HCT116 (cell line): ENCODE data around the gene KYAT1. TPM values are rescaled to one million over a fixed set of nuclear protein-coding genes. Genes with fewer than 3 reads are reported as not detected.

Experiments used
- ATAC-seq: fragments of 200-7000 bp; cut with Tn5 transposase; 2 replicates; pipeline ENCODE4 v1.9.1; 2020; ENCODE audit warnings: mild to moderate bottlenecking, moderate library complexity
- BruUV-seq: library from RNA; stranded (reverse); fragments of 400-500 nt; replicated peaks from 2 replicates; lab custom pipeline; 2021; lab: Mats Ljungman, UMichigan
- CTCF ChIA-PET: fragments of 300-600 bp; sonication (Branson Sonifier 250); formaldehyde crosslinking; loops from one replicate; lab custom pipeline; 2021; ENCODE audit warnings: antibody characterized with exemption; lab: Charles Lee
- POLR2A ChIA-PET: fragments of 300-600, 350-600 bp; sonication (Branson Sonifier 250); formaldehyde crosslinking; loops from one replicate; lab custom pipeline; 2021; ENCODE audit warnings: antibody characterized with exemption; lab: Charles Lee
- RAD21 ChIA-PET, 2 experiments: fragments of 300-600 bp; sonication (Branson Sonifier 250); formaldehyde crosslinking; loops; one replicate each; lab custom pipeline; 2023; ENCODE audit warnings: low total read pairs in 2 of 2; ENCODE audit not compliant: uncharacterized antibody in 2 of 2, unreplicated experiment in 2 of 2, low non-redundant PET in 1 of 2; lab: Charles Lee
- DNase-seq: peaks from one replicate; pipeline ENCODE4 v3.0.0-alpha.2; 2010; ENCODE audit warnings: low read depth, low spot score
- H2AFZ ChIP-seq: fragments of 200-600 bp; shearing (Covaris generic), sonication (generic); 2 replicates; pipeline ENCODE4 v1.6.1; 2017; ENCODE audit warnings: low read depth, mixed run types, mixed read lengths, antibody characterized with exemption, low read length; ENCODE audit not compliant: poor library complexity, severe bottlenecking
- H3K27ac ChIP-seq: 2 replicates; pipeline ENCODE4 v1.5.1; 2012; ENCODE audit warnings: low read depth, low read length
- H3K27me3 ChIP-seq: fragments of 200-600 bp; sonication (generic); 2 replicates; pipeline ENCODE4 v1.6.1; 2016; ENCODE audit warnings: mixed run types, low read length, mixed read lengths; ENCODE audit not compliant: insufficient read depth
- H3K36me3 ChIP-seq, 2 experiments: fragments of 200-500 bp in 1 of 2; fragments of 200-600 bp in 1 of 2; sonication (Bioruptor generic) in 1 of 2; sonication (generic) in 1 of 2; 2 replicates each; pipeline versions ENCODE4 v1.5.1 to v1.6.1; 2014 to 2016; ENCODE audit warnings: low read length in 2 of 2, inconsistent platforms in 1 of 2, mixed read lengths in 1 of 2, mixed run types in 1 of 2; ENCODE audit not compliant: insufficient read depth in 2 of 2, control insufficient read depth in 1 of 2
- H3K4me1 ChIP-seq, 2 experiments: fragments of 200-600 bp in 1 of 2; sonication (generic) in 1 of 2; 2 replicates each; pipeline versions ENCODE4 v1.5.1 to v1.6.1; 2012 to 2017; ENCODE audit warnings: low read length in 2 of 2, inconsistent platforms in 1 of 2, mild to moderate bottlenecking in 1 of 2, mixed read lengths in 1 of 2, mixed run types in 1 of 2, moderate library complexity in 1 of 2; ENCODE audit not compliant: insufficient read depth in 2 of 2, control insufficient read depth in 1 of 2
- H3K4me2 ChIP-seq: fragments of 200-600 bp; sonication (generic); 2 replicates; pipeline ENCODE4 v1.6.1; 2017; ENCODE audit warnings: mixed run types, low read length, mixed read lengths
- H3K4me3 ChIP-seq, 2 experiments: fragments of 200-600 bp in 1 of 2; sonication (generic) in 1 of 2; replicated peaks in 1 of 2; 2 replicates each; pipeline ENCODE4 v1.5.1; 2011 to 2016; ENCODE audit warnings: low read length in 2 of 2, control low read depth in 1 of 2, low read depth in 1 of 2, mild to moderate bottlenecking in 1 of 2, mixed read lengths in 1 of 2, mixed run types in 1 of 2
- H3K79me2 ChIP-seq: fragments of 200-600 bp; sonication (generic); 2 replicates; pipeline ENCODE4 v1.6.1; 2017; ENCODE audit warnings: mild to moderate bottlenecking, mixed run types, low read length, moderate library complexity, mixed read lengths; ENCODE audit not compliant: insufficient read depth
- H3K9ac ChIP-seq: fragments of 200-600 bp; sonication (generic); 2 replicates; pipeline ENCODE4 v1.6.1; 2016; ENCODE audit warnings: low read length, mixed read lengths
- H3K9me2 ChIP-seq: fragments of 200-600 bp; sonication (generic), shearing (Covaris generic); 2 replicates; pipeline ENCODE4 v1.6.1; 2017; ENCODE audit warnings: mixed run types, mild to moderate bottlenecking, moderate library complexity; ENCODE audit not compliant: insufficient read depth
- H3K9me3 ChIP-seq, 2 experiments: fragments of 200-500 bp in 1 of 2; fragments of 200-600 bp in 1 of 2; sonication (Bioruptor generic) in 1 of 2; sonication (generic) in 1 of 2; 2 replicates each; pipeline ENCODE4 v1.6.1; 2014 to 2017; ENCODE audit warnings: low read length in 2 of 2, mixed read lengths in 2 of 2, inconsistent platforms in 1 of 2, low read depth in 1 of 2, mild to moderate bottlenecking in 1 of 2, mixed run types in 1 of 2, moderate library complexity in 1 of 2; ENCODE audit not compliant: control insufficient read depth in 1 of 2, insufficient read depth in 1 of 2
- H4K20me1 ChIP-seq: fragments of 200-600 bp; sonication (generic), shearing (Covaris generic); 2 replicates; pipeline ENCODE4 v1.6.1; 2017; ENCODE audit warnings: mixed run types, mild to moderate bottlenecking, moderate library complexity; ENCODE audit not compliant: insufficient read depth
- CBX3 ChIP-seq: IDR thresholded peaks from 2 replicates; pipeline ENCODE4 v1.6.1; 2012; ENCODE audit warnings: low read depth
- ELF1 ChIP-seq: IDR thresholded peaks from 2 replicates; pipeline ENCODE4 v1.6.1; 2012; ENCODE audit warnings: low read depth, borderline replicate concordance
- JUND ChIP-seq: IDR thresholded peaks from 2 replicates; pipeline ENCODE4 v1.6.1; 2012
- POLR2AphosphoS5 ChIP-seq: IDR thresholded peaks from 2 replicates; pipeline ENCODE4 v1.6.1; 2011; ENCODE audit warnings: mild to moderate bottlenecking, low read depth, low read length, moderate library complexity
- SIN3A ChIP-seq: IDR thresholded peaks from 2 replicates; pipeline ENCODE4 v1.6.1; 2012; ENCODE audit warnings: low read depth
- TCF7L2 ChIP-seq: IDR thresholded peaks from 2 replicates; pipeline ENCODE4 v1.7.0; 2011; ENCODE audit warnings: borderline replicate concordance, inconsistent platforms; ENCODE audit not compliant: insufficient read depth, insufficient read length; ENCODE audit errors: extremely low read depth
- ZNF274 ChIP-seq: fragments of 200-500 bp; sonication (Bioruptor generic); IDR thresholded peaks from 2 replicates; pipeline ENCODE4 v1.6.1; 2014; ENCODE audit warnings: mild to moderate bottlenecking, low read depth, low read length, inconsistent platforms
- intact Hi-C: fragments of 100-400 bp; cut with micrococcal nuclease; formaldehyde crosslinking; loops from 2 replicates; pipeline ENCODE4 v1.10.0; 2022
- total RNA-seq: library from RNA; stranded (reverse); gene quantifications from one replicate; pipeline ENCODE4 v1.2.1, GENCODE V29; 2021; ENCODE audit not compliant: unreplicated experiment
- TF ChIP-seq, protein P1 (sequence below): IDR thresholded peaks from 2 replicates; pipeline ENCODE4 v1.6.1; 2012
- TF ChIP-seq, protein P2 (sequence below): IDR thresholded peaks from 2 replicates; pipeline ENCODE4 v1.6.1; 2011; ENCODE audit warnings: mild to moderate bottlenecking, low read length, moderate library complexity; ENCODE audit not compliant: insufficient replicate concordance; ENCODE audit errors: extremely low read depth
- TF ChIP-seq, protein P3 (sequence below): IDR thresholded peaks from 2 replicates; pipeline ENCODE4 v1.6.1; 2012; ENCODE audit warnings: low read depth
- TF ChIP-seq, protein P4 (sequence below), 3 experiments: fragments of 200-600 bp in 1 of 3; sonication (generic) in 1 of 3; IDR thresholded peaks in 2 of 3; conservative IDR thresholded peaks in 1 of 3; 2 replicates each; pipeline ENCODE4 v1.5.1; 2012 to 2017; ENCODE audit warnings: low read depth in 2 of 3, low read length in 2 of 3, antibody characterized with exemption in 1 of 3, borderline replicate concordance in 1 of 3, control low read depth in 1 of 3, mild to moderate bottlenecking in 1 of 3, mixed read lengths in 1 of 3, mixed run types in 1 of 3, moderate library complexity in 1 of 3; ENCODE audit not compliant: insufficient read depth in 1 of 3

The KYAT1 gene
- total RNA-seq, 1 experiment from 2014 or later = 10.1 TPM

DNA sequence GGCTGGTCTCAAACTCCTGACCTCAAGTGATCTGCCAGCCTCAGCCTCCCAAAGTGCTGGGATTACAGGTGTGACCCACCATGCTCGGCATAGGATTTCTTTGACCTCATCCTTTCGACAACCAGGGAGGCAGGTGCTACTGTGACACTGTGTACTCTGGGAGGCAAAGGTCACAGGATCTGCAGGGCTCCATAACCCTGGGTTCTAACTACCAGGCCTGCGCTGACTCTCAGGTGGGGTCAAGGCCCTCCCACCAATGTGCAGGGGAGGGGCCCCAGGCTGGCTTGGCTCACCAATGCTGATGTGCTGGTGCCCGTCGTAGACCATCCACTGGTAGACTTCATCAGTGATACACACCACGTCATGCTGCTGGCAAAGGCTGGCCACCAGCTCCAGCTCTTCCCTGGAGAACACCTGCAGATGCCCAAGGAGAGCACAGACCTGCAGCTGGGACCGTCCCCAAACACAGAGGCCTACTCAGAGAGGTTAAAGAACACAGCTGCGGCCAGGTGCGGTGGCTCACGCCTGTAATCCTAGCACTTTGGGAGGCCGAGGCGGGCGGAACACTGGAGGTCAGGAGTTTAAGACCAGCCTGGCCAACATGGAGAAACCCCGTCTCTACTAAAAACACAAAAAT, 45.1 kb downstream of the KYAT1 start:
- Histone ChIP-seq H3K4me2 (no peak overlapping the region), H4K20me1 (no peaks in the 10 kb centered on the region), H3K79me2 (no peaks in the 10 kb centered on the region), H3K27ac (no peak overlapping the region), H3K36me3 (no peaks in the 10 kb centered on the region), H3K4me1 (no peaks in the 10 kb centered on the region), H3K4me3 (no peak overlapping the region), H3K9me2 (no peaks in the 10 kb centered on the region), H2AFZ (no peak overlapping the region), H3K9me3 (no peaks in the 10 kb centered on the region), H3K9ac (no peak overlapping the region), H3K27me3 (no peaks in the 10 kb centered on the region)
- ATAC-seq (no peak), DNase-seq (no peak)
- intact Hi-C loops = no loop called here
- ChIA-PET POLR2A (no interaction called here), CTCF (no interaction called here), RAD21 (no interaction called here)
- TF ChIP-seq, protein P1, sequence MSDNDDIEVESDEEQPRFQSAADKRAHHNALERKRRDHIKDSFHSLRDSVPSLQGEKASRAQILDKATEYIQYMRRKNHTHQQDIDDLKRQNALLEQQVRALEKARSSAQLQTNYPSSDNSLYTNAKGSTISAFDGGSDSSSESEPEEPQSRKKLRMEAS = no peak
- TF ChIP-seq, protein P2, sequence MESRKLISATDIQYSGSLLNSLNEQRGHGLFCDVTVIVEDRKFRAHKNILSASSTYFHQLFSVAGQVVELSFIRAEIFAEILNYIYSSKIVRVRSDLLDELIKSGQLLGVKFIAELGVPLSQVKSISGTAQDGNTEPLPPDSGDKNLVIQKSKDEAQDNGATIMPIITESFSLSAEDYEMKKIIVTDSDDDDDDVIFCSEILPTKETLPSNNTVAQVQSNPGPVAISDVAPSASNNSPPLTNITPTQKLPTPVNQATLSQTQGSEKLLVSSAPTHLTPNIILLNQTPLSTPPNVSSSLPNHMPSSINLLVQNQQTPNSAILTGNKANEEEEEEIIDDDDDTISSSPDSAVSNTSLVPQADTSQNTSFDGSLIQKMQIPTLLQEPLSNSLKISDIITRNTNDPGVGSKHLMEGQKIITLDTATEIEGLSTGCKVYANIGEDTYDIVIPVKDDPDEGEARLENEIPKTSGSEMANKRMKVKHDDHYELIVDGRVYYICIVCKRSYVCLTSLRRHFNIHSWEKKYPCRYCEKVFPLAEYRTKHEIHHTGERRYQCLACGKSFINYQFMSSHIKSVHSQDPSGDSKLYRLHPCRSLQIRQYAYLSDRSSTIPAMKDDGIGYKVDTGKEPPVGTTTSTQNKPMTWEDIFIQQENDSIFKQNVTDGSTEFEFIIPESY = no peak
- TF ChIP-seq ELF1 (no peak), ZNF274 (no peak), JUND (no peak), SIN3A (no peak), TCF7L2 (no peak), CBX3 (no peak), POLR2AphosphoS5 (no peak)
- TF ChIP-seq, protein P3, sequence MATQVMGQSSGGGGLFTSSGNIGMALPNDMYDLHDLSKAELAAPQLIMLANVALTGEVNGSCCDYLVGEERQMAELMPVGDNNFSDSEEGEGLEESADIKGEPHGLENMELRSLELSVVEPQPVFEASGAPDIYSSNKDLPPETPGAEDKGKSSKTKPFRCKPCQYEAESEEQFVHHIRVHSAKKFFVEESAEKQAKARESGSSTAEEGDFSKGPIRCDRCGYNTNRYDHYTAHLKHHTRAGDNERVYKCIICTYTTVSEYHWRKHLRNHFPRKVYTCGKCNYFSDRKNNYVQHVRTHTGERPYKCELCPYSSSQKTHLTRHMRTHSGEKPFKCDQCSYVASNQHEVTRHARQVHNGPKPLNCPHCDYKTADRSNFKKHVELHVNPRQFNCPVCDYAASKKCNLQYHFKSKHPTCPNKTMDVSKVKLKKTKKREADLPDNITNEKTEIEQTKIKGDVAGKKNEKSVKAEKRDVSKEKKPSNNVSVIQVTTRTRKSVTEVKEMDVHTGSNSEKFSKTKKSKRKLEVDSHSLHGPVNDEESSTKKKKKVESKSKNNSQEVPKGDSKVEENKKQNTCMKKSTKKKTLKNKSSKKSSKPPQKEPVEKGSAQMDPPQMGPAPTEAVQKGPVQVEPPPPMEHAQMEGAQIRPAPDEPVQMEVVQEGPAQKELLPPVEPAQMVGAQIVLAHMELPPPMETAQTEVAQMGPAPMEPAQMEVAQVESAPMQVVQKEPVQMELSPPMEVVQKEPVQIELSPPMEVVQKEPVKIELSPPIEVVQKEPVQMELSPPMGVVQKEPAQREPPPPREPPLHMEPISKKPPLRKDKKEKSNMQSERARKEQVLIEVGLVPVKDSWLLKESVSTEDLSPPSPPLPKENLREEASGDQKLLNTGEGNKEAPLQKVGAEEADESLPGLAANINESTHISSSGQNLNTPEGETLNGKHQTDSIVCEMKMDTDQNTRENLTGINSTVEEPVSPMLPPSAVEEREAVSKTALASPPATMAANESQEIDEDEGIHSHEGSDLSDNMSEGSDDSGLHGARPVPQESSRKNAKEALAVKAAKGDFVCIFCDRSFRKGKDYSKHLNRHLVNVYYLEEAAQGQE = no peak
- TF ChIP-seq, protein P4, sequence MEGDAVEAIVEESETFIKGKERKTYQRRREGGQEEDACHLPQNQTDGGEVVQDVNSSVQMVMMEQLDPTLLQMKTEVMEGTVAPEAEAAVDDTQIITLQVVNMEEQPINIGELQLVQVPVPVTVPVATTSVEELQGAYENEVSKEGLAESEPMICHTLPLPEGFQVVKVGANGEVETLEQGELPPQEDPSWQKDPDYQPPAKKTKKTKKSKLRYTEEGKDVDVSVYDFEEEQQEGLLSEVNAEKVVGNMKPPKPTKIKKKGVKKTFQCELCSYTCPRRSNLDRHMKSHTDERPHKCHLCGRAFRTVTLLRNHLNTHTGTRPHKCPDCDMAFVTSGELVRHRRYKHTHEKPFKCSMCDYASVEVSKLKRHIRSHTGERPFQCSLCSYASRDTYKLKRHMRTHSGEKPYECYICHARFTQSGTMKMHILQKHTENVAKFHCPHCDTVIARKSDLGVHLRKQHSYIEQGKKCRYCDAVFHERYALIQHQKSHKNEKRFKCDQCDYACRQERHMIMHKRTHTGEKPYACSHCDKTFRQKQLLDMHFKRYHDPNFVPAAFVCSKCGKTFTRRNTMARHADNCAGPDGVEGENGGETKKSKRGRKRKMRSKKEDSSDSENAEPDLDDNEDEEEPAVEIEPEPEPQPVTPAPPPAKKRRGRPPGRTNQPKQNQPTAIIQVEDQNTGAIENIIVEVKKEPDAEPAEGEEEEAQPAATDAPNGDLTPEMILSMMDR (IDR thresholded peaks at IDR 0.05 in 2 of 3, conservative IDR thresholded peaks at IDR 0.05 in 1 of 3; ENCODE audit: borderline replicate concordance in 1 of 3, insufficient read depth in 1 of 3, low read depth in 2 of 3, low read length in 2 of 3) = no peak
- no TSS peak for BruUV-seq
